ENCODE results near the gene MYO7B. TPM values are rescaled to one million over a fixed set of nuclear protein-coding genes. Genes with fewer than 3 reads are reported as not detected.

The MYO7B gene
- total RNA-seq, 1 donor from 2014 or later = 0.28 TPM

DNA sequence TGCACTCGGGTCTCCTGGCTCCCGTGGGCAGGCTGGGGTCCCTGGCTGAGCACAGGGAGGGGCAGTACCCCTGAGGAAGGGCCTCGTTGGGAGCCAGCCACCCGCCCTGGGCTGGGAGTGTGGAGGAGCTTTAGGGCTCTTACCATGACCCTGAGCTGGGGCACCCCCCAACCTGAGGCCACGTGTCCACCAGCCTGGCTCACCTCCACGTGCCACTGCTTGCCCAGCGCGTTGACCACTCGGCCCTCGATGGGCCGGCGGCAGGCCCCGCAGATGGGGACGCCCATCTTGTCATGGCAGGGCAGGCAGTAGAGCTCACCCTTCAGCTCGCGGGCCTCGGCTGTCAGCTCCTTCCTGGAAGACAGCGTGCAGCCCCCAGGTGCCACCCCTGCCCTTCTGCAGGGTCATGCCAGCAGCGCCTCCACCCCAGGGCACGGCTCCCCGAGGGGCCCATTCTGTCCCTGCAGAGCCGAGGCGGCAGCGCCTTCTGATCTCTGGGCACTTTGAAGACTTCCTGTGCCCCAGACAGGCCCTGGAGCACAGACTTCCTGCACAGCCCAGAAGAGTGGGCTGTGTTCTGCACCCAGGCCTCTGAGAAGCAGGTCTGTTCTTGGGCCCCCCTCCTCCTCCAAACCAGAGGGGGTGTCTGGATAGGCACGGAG lies 106.5 kb downstream of the MYO7B start:
- Mint-ChIP-seq H3K4me1 (peaks cover 45% of the 10 kb centered on the region), H3K4me3 (no peak overlapping the region), H3K27me3 (ENCODE audit: low read depth) (no peaks in the 10 kb centered on the region), H3K27ac (ENCODE audit: unreplicated experiment) (no peak overlapping the region), H3K36me3 (ENCODE audit: low read depth) (no peaks in the 10 kb centered on the region), H3K9me3 (no peaks in the 10 kb centered on the region)
- TF ChIP-seq, protein P1, sequence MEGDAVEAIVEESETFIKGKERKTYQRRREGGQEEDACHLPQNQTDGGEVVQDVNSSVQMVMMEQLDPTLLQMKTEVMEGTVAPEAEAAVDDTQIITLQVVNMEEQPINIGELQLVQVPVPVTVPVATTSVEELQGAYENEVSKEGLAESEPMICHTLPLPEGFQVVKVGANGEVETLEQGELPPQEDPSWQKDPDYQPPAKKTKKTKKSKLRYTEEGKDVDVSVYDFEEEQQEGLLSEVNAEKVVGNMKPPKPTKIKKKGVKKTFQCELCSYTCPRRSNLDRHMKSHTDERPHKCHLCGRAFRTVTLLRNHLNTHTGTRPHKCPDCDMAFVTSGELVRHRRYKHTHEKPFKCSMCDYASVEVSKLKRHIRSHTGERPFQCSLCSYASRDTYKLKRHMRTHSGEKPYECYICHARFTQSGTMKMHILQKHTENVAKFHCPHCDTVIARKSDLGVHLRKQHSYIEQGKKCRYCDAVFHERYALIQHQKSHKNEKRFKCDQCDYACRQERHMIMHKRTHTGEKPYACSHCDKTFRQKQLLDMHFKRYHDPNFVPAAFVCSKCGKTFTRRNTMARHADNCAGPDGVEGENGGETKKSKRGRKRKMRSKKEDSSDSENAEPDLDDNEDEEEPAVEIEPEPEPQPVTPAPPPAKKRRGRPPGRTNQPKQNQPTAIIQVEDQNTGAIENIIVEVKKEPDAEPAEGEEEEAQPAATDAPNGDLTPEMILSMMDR (conservative IDR thresholded peaks at IDR 0.05) = no peak
- DNase-seq (ENCODE audit: low read depth, low spot score) = no peak

DNA sequence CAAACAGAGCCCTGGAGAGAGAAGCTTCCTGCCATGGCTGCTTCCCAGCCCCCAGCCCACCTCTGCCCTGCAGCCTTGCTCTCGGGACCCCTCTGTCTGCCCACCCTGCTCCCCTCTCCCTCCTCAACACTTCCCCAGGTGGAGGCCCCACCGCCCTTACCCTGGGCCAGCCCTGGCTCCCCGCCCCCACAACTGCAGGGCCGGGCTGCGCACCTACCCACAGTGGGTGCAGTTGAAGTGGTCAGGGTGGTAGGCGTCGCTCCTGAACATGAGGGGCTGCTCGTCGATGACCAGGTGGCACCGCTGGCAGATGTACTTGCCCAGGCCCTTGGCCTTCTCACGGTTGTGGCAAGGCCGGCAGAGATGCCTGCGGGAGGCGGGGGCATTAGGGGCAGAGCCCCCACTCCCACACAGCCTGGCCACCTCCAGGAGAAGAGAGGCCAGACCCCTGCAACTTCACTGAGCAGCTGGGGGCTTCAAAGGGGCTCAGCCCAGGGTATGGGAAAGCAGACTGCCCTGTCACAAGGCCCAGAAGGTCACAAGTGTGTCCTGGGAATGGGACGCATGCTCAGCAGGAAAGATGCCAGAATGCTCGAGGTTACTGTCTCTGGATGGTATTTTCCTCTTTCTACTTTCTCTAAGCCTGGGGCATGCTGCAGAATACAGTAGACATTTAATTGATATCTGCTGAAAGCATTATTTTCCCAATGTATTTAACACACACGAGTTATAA lies 107.4 kb downstream of the MYO7B start:
- Mint-ChIP-seq H3K36me3 (ENCODE audit: low read depth) (no peaks in the 10 kb centered on the region), H3K27ac (ENCODE audit: unreplicated experiment) (peak overlapping the region; percentile 84), H3K27me3 (ENCODE audit: low read depth) (no peaks in the 10 kb centered on the region), H3K9me3 (no peaks in the 10 kb centered on the region), H3K4me1 (peaks cover 48% of the 10 kb centered on the region), H3K4me3 (peak overlapping the region; percentile 44)
- no peak for DNase-seq (ENCODE audit: low read depth, low spot score)
- TF ChIP-seq, protein P1 (conservative IDR thresholded peaks at IDR 0.05) = no peak

DNA sequence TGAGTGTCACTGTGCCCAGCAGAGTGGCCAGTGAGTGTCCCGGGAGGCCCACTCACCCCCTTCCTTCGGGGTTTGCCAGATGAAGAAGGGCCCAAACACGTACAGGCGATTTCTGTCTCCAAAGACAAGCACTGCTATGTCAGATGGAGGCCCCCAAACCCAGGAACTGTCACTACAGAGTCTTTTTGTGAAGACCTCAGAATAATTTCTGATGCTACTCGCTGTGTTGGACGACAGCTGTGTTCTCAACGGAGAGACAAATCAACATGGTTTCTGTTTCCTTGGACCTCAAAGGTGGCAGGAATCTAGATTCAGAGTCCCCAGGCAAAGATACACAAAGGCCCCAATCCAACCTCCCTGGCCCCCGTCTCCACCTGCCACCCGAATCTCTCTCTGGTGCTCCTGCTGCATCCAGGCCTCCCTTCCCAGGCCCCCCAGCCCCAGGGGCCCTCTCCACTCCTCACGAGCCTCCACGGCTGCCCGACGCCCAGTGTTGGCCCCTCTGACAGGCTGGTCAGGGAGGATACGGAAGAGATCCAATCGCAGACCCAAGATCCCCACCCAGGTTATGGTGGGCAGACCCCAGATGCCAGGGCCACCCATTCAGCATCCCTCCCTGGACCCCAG lies 108.1 kb downstream of the MYO7B start:
- Mint-ChIP-seq H3K27ac (ENCODE audit: unreplicated experiment) (peak overlapping the region; percentile 84), H3K4me1 (peaks cover 45% of the 10 kb centered on the region), H3K36me3 (ENCODE audit: low read depth) (no peaks in the 10 kb centered on the region), H3K4me3 (peak overlapping the region; percentile 44), H3K9me3 (no peaks in the 10 kb centered on the region), H3K27me3 (ENCODE audit: low read depth) (no peaks in the 10 kb centered on the region)
- DNase-seq (ENCODE audit: low read depth, low spot score) = no peak
- TF ChIP-seq, protein P1 (conservative IDR thresholded peaks at IDR 0.05) = no peak

DNA sequence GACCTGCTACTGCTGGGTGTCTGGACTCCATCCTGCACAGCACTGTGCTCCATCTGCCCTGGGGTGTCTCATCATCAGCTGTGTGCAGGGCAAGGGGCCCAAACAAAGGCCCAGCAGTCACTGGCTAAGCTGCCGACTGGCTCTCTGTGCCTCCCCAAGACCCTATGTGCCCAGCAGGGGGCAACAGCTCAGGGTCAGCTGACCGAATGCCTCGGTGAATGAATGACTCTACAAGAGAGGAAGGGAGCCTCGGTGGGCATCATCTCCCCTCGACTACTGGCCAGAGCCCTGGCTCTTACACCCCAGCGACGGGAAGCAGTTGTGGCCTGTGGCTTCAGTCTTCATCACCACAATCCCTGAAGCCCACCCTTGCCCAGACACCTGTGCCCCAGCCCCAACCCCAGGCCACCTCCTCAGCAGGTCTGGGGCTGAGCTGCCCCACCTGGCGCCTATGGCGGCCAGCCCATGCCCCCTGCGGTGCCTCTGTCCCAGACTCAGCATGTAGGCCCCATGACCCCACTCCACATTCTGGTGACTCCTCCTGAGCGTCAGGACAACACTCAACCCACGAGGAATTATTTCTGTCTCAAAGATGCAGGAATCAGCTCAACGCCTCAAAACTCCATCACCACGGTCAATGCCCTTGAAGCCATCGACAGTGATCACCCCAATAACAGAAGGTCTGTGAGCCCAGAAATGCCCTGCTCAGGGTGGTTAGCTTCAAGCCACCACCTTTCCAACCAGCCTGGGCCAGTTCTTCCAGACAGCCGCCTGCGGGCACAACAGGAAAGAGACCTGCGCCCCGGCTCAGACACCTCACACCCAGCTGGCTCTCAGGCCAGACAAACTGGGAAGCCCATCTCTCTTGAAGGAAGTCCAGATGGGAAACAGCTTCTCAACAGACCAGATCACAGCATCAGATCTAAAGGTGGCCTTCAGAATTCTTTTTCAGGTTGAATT lies 108.9 kb downstream of the MYO7B start:
- no peak for DNase-seq (ENCODE audit: low read depth, low spot score)
- H3K27me3 Mint-ChIP-seq (ENCODE audit: low read depth) = no peaks in the 10 kb centered on the region
- no peaks in the 10 kb centered on the region for H3K9me3 Mint-ChIP-seq
- peak overlapping the region; percentile 84 for H3K27ac Mint-ChIP-seq (ENCODE audit: unreplicated experiment)
- peak overlapping the region; percentile 75 for H3K4me3 Mint-ChIP-seq
- H3K4me1 Mint-ChIP-seq = peaks cover 45% of the 10 kb centered on the region
- TF ChIP-seq, protein P1 (conservative IDR thresholded peaks at IDR 0.05) = no peak
- H3K36me3 Mint-ChIP-seq (ENCODE audit: low read depth) = no peaks in the 10 kb centered on the region

DNA sequence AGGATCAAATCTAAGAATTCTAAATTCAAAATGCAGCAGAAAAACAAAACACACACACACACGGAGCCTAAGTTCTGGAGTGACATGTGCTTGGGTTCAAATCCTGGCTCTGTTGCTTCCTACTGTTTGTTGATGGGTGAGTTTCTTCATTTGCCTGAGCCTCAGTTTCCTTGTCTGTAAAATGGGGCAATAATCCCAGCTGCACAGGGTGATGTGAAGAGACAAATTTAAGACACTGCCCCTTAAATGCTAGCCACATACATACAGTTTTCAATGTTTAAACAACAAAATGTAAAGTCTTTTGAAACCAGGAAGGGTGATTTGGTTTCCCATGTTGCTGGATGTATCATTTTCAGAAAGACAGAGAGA lies 109.5 kb downstream of the MYO7B start:
- H3K27me3 Mint-ChIP-seq (ENCODE audit: low read depth) = no peaks in the 10 kb centered on the region
- DNase-seq (ENCODE audit: low read depth, low spot score) = no peak
- H3K27ac Mint-ChIP-seq (ENCODE audit: unreplicated experiment) = peak overlapping the region; percentile 84
- H3K36me3 Mint-ChIP-seq (ENCODE audit: low read depth) = no peaks in the 10 kb centered on the region
- H3K9me3 Mint-ChIP-seq = no peaks in the 10 kb centered on the region
- TF ChIP-seq, protein P1 (conservative IDR thresholded peaks at IDR 0.05) = no peak
- H3K4me3 Mint-ChIP-seq = peak overlapping the region; percentile 75
- peaks cover 51% of the 10 kb centered on the region for H3K4me1 Mint-ChIP-seq
